Activated CD4-positive, alpha-beta T cell treated with anti-CD3 and anti-CD28 coated beads for 36 hours (primary cell): ENCODE data around the gene FEZF1. TPM values are rescaled to one million over a fixed set of nuclear protein-coding genes. Genes with fewer than 3 reads are reported as not detected.

Experiments used
- ATAC-seq: fragments of 200-7000 bp; cut with Tn5 transposase; one replicate; pipeline ENCODE4 v1.10.0; 2021; ENCODE audit warnings: mild to moderate bottlenecking, moderate library complexity
- CTCF ChIA-PET: fragments of 350-600 bp; sonication (Branson Sonifier 250); formaldehyde crosslinking; loops from one replicate; lab custom pipeline; 2021; ENCODE audit warnings: antibody characterized with exemption; lab: Charles Lee
- POLR2A ChIA-PET: fragments of 350-600 bp; sonication (Branson Sonifier 250); formaldehyde crosslinking; loops from one replicate; lab custom pipeline; 2021; ENCODE audit warnings: antibody characterized with exemption, inconsistent platforms; lab: Charles Lee
- DNase-seq: peaks from one replicate; pipeline ENCODE4 v3.0.0-alpha.2; 2020
- H3K27ac Mint-ChIP-seq: one replicate; pipeline ENCODE4 v1.8.0; 2021; ENCODE audit warnings: mixed read lengths
- H3K27me3 Mint-ChIP-seq: one replicate; pipeline ENCODE4 v1.8.0; 2021; ENCODE audit warnings: mixed read lengths
- H3K36me3 Mint-ChIP-seq: one replicate; pipeline ENCODE4 v1.8.0; 2021; ENCODE audit warnings: low read depth, mixed read lengths
- H3K4me1 Mint-ChIP-seq: one replicate; pipeline ENCODE4 v1.8.0; 2021; ENCODE audit warnings: mixed read lengths
- H3K4me3 Mint-ChIP-seq: one replicate; pipeline ENCODE4 v1.8.0; 2021; ENCODE audit warnings: mild to moderate bottlenecking, moderate library complexity, mixed read lengths
- H3K9me3 Mint-ChIP-seq: one replicate; pipeline ENCODE4 v1.8.0; 2021; ENCODE audit warnings: low read depth, mixed read lengths
- intact Hi-C, 2 experiments: fragments of 100-400 bp; cut with DNase I in 1 of 2; cut with micrococcal nuclease in 1 of 2; formaldehyde crosslinking; loops; one replicate each; pipeline versions ENCODE4 v1.14.2 to v1.15.1; 2022 to 2024; cut with DNase I, micrococcal nuclease
- total RNA-seq, 2 experiments: library from RNA; stranded (reverse); gene quantifications; one replicate each; pipeline ENCODE4 v1.2.3, GENCODE V29; 2021

The FEZF1 gene
- total RNA-seq, 2 experiments from 2014 or later = not detected

DNA sequence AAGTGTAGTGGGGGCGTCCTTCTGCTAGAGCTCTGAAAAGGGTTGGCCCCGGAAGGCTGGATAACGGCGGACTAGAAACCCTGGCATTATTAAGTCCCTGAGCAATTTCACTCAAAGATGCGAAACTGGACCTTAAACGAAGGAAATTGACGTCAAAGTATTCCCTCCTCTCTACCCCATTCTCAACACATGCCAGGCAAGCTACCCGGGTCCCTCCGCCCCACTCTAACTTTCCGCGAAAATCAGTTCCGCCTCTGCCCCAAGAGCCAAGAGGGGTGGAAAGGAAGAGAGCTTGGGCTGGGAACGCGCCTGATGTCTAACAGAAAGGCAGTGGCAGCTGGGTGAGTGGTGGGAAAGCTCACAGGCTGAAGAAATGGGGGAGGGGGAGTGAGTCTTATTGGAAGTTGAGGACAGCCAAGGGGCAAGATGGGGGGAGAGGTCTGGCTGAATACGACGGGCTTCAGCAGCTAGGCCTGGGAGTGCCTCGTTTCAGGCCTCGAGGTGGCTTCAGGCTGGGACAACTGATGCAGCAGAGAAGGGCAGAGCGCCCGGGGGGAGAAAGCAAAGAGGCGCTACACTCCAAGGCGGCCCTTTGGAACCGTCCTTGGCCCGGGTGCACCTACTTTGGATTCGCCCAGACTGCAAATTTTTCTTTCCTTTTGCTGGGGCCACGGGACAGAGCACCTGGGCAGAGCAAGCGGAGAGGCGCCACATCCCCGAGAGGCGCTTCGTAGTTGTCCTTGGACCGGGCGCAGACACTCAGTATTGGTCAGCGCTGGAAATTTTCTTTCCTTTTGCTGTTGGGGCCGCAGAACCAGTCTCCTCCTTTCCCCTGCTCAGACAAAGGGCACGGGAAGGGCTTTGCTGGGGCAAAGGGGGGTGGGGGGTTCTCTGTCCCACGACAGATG is 2.0 kb upstream of the FEZF1 start:
- no peak overlapping the region for H3K4me3 Mint-ChIP-seq
- ChIA-PET POLR2A (no interaction called here), CTCF (no interaction called here)

GRCh38 chr7:122305475-122306319 is 1.1 kb upstream of the FEZF1 start:
- Mint-ChIP-seq H3K36me3 (no peaks in the 10 kb centered on the region), H3K9me3 (no peaks in the 10 kb centered on the region), H3K27me3 (peaks cover 73% of the 10 kb centered on the region), H3K4me3 (no peak overlapping the region), H3K4me1 (no peaks in the 10 kb centered on the region), H3K27ac (no peak overlapping the region)
- no peak for ATAC-seq
- CTCF ChIA-PET = no interaction called here
- intact Hi-C loops = loop anchor here in 1 of 2 experiments (10.0 kb wide), 1 partner anchor 579 kb away; the partner anchor contains the start of gene CADPS2
- POLR2A ChIA-PET = no interaction called here
- no peak for DNase-seq

More for the DNA sequence above, 2.0 kb upstream of the FEZF1 start:
- ATAC-seq (no peak), DNase-seq (no peak)
- intact Hi-C loops = loop anchor here in 1 of 2 experiments (10.0 kb wide), 1 partner anchor 578 kb away; the partner anchor contains the start of gene CADPS2
- no peaks in the 10 kb centered on the region for H3K9me3 Mint-ChIP-seq
- no peak overlapping the region for H3K27ac Mint-ChIP-seq
- no peaks in the 10 kb centered on the region for H3K36me3 Mint-ChIP-seq
- peaks cover 73% of the 10 kb centered on the region for H3K27me3 Mint-ChIP-seq
- H3K4me1 Mint-ChIP-seq = no peaks in the 10 kb centered on the region

DNA sequence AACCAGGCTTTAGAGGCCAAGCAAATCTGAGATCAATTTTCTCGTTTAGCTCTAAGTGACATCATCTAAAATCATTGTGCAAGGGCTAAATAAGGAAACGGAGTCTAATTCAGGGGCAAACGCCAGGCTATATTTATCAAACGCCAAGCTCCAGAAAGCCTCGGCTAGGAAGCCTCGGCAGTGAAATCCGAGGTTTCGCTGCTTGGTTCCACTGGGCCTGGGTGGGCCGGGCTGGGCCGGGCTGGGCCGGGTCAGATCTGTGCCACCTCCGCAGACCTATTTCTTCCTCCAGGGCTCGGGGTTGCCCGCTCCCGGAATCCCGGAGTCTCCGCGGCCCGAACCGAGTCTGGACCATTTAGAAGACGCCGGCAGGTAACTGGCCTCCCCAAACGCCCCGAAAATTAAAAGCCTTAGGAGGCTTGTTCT is 459 bp upstream of the FEZF1 start:
- ATAC-seq (no peak), DNase-seq (no peak)
- POLR2A ChIA-PET = no interaction called here
- no peak overlapping the region for H3K4me3 Mint-ChIP-seq
- no peaks in the 10 kb centered on the region for H3K4me1 Mint-ChIP-seq
- H3K27ac Mint-ChIP-seq = no peak overlapping the region
- no peaks in the 10 kb centered on the region for H3K36me3 Mint-ChIP-seq
- CTCF ChIA-PET = no interaction called here
- intact Hi-C loops = loop anchor here in 1 of 2 experiments (10.0 kb wide), 1 partner anchor 580 kb away; the partner anchor contains the start of gene CADPS2
- no peaks in the 10 kb centered on the region for H3K9me3 Mint-ChIP-seq
- H3K27me3 Mint-ChIP-seq = peaks cover 77% of the 10 kb centered on the region

DNA sequence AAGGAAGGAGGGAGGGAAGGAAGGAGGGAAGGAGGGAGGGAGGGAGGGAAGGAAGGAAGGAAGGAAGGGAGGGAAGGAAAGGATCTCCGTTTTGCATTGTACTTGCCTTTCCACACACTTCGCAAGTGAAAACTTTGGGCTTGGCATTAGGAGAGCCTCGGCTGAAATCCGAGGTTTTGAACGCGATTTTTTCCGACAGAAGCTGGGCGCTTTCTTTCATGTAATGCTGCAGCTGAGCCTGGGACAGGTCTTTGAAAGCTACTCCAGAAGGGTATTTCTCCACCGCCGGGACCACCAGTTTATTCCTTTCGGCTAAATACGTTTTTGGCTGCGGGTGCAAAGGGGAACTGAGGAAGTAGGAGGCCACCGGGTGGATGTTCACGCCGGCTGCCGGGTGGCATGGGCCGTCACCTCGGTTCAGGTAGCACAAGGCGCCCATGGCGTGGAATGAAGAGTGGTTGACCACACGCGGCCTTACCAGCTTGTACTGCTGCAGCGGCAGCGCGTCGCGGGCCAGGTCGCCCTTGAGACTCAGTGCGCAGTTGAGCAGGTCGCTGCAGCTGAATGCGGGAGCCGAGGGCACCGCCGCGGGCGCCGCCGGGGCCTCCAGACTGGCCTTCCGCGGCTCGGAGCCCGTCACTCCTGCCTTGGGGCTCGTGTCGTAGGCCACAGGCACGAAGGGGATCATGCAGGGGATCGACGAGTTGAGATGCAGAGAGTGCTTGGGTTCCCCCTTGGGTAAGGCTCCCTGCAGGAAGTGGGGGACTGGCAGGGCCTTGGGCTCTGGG is 825 bp downstream of the FEZF1 start:
- no peaks in the 10 kb centered on the region for H3K9me3 Mint-ChIP-seq
- intact Hi-C loops = loop anchor here in 1 of 2 experiments (2.0 to 10.0 kb wide), 2 partner anchors 13 to 581 kb away; partner anchors contain the start of gene CADPS2
- H3K27me3 Mint-ChIP-seq = peaks cover 81% of the 10 kb centered on the region
- no peak overlapping the region for H3K27ac Mint-ChIP-seq
- H3K4me1 Mint-ChIP-seq = no peaks in the 10 kb centered on the region
- ChIA-PET CTCF (no interaction called here), POLR2A (no interaction called here)
- H3K36me3 Mint-ChIP-seq = no peaks in the 10 kb centered on the region
- no peak for DNase-seq
- ATAC-seq = no peak
- H3K4me3 Mint-ChIP-seq = no peak overlapping the region

GRCh38 chr7:122302761-122303530 is 1.6 kb downstream of the FEZF1 start:
- CTCF ChIA-PET = no interaction called here
- no peak for DNase-seq
- H3K27ac Mint-ChIP-seq = no peak overlapping the region
- intact Hi-C loops = loop anchor here in 1 of 2 experiments (2.0 to 10.0 kb wide), 2 partner anchors 14 to 582 kb away; partner anchors contain the start of gene CADPS2
- no peaks in the 10 kb centered on the region for H3K9me3 Mint-ChIP-seq
- POLR2A ChIA-PET = no interaction called here
- no peak overlapping the region for H3K4me3 Mint-ChIP-seq
- H3K4me1 Mint-ChIP-seq = no peaks in the 10 kb centered on the region
- no peaks in the 10 kb centered on the region for H3K36me3 Mint-ChIP-seq
- peaks cover 84% of the 10 kb centered on the region for H3K27me3 Mint-ChIP-seq
- ATAC-seq = no peak

DNA sequence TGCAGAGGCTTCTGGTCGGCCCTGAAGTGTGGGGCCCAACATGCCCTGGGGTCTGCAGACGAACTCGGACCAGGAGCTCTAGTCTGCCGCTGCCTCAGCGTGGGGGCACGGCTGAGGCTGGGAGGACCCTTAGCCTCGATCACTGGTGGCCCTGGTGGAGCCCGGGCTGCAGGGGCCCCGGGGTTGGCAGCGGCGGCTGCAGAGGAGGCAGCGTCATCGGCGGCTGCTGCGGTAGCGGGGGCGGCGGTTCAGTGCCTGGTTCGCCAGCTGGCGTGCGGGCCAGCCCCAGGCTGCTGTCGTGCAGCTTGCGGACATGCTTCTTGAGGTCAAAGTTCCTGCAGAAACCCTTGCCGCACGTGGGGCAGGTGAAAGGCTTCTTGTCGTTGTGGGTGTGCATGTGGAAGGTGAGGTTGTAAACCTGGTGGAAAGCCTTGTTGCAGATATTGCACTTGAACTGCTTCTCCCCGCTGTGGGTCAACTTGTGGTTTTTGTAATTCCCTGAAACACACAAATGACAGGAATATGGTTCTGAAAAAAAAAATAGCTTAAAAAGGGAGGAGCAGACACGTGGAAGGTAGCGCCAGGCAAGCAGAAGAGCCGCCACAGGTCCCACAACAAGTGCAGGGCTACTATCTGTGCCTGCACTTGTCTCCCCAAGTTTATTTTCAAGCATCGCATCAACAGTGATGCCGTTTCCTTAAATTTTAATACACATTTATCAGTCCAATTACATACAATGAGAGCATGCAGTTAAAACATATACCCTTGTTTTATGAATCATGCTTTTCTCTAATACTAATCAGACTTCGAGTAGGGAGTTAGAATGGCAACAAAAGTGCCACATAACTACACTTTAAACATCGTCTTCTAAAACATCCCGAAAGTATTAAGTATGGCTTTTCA is 2.4 kb downstream of the FEZF1 start:
- no peaks in the 10 kb centered on the region for H3K36me3 Mint-ChIP-seq
- H3K4me3 Mint-ChIP-seq = no peak overlapping the region
- H3K4me1 Mint-ChIP-seq = no peaks in the 10 kb centered on the region
- H3K9me3 Mint-ChIP-seq = no peaks in the 10 kb centered on the region
- H3K27ac Mint-ChIP-seq = no peak overlapping the region
- intact Hi-C loops = loop anchor here in 1 of 2 experiments (2.0 to 10.0 kb wide), 2 partner anchors 15 to 583 kb away; partner anchors contain the start of gene CADPS2
- DNase-seq (no peak), ATAC-seq (no peak)
- peaks cover 78% of the 10 kb centered on the region for H3K27me3 Mint-ChIP-seq
- POLR2A ChIA-PET = no interaction called here
- CTCF ChIA-PET = no interaction called here

DNA sequence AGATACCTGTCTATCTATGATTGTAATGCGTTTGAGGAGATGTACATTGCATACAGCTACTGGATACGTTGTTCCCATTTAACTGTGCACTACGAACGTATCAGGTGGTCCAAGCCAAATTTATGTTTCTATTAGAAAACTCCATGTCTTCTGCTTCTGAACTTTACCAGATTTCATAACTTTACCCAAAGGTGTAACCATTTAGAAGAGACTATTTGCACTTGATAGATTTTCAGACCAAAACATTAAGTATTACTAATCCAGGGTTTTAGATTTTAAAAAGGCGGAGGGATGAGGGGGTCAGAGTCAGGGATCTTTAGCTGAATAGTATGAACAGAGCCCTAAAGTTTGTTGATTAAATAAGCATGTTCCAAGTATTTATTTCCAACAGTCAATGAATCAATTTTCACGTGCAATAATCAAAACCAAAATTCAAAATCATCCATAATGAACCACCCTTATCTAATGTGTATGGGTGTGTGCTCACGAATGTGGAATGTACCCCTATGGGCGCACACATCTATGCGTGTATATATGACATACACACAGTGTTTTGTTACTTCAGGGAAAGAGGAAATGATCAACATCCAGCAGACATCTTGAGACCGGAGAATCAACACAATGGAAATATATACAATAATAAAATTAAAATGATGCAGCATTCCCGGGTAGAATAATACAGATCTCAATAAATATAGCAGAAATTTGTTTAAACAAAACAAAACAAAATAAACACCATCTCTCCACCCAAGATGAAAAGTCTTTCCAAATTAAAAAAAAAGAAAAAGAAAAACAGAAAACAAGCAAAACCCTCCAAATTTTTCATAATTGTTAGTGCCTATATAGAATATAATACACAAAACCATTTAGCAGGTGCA is 3.4 kb downstream of the FEZF1 start:
- no peaks in the 10 kb centered on the region for H3K9me3 Mint-ChIP-seq

DNA sequence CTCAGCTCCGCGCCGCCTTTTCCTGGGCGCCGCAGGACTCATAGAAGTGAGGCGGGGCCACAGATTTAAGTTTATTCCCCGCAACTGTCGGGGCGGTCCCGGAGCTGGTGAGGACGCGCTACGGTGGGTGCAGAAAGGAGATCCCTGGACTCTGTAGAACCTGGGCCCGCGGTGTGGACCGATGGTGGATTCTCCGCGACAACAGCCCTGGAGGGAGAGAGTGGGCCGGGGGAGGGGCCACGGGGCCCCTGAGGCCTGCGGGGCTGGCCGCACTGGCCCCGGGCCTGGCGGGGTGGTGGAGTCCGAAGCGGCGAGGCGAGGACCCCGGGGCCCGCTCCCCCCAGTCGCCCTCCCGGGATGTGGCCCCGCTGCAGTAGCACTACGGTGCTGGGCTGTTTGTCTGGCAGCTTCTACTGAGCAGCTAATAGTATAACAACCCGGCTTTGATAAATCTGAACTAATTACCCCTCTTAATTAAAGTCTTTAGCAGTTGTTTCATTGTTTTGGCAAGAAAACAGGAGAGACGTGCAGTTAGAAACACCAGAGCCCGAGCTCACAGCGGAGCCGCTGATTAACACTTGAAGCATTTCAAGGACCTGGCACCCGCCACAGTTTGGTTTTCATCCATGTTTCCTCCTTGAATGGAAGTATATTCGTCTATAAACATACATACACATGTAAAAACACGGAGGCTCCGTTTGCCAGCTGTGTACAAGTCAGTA is 4.2 kb downstream of the FEZF1 start:
- ChIA-PET CTCF (no interaction called here), POLR2A (no interaction called here)
- no peak for DNase-seq
- Mint-ChIP-seq H3K36me3 (no peaks in the 10 kb centered on the region), H3K9me3 (no peaks in the 10 kb centered on the region), H3K4me1 (no peaks in the 10 kb centered on the region), H3K27me3 (peaks cover 68% of the 10 kb centered on the region), H3K27ac (no peak overlapping the region), H3K4me3 (no peak overlapping the region)
- intact Hi-C loops = loop anchor here in 1 of 2 experiments (10.0 kb wide), 1 partner anchor 584 kb away; the partner anchor contains the start of gene CADPS2
- ATAC-seq = no peak

More for the DNA sequence above, 3.4 kb downstream of the FEZF1 start:
- Mint-ChIP-seq H3K36me3 (no peaks in the 10 kb centered on the region), H3K27ac (no peak overlapping the region), H3K27me3 (peaks cover 70% of the 10 kb centered on the region), H3K4me3 (no peak overlapping the region), H3K4me1 (no peaks in the 10 kb centered on the region)
- intact Hi-C loops = loop anchor here in 1 of 2 experiments (10.0 kb wide), 1 partner anchor 584 kb away; the partner anchor contains the start of gene CADPS2
- no peak for DNase-seq
- ChIA-PET CTCF (no interaction called here), POLR2A (no interaction called here)
- no peak for ATAC-seq
